GM23248 (cell line): Measurements from ENCODE around the gene HSH2D. TPM values are rescaled to one million over a fixed set of nuclear protein-coding genes. Genes with fewer than 3 reads are reported as not detected.

Experiments used
- DNase-seq: peaks from one replicate; pipeline ENCODE4 v3.0.0-alpha.2; 2015
- H2AFZ ChIP-seq: fragments of 200-600 bp; sonication (generic); 2 replicates; pipeline ENCODE4 v1.6.1; 2016; ENCODE audit warnings: antibody characterized with exemption
- H3F3A ChIP-seq: fragments of 200-600 bp; sonication (generic); 2 replicates; pipeline ENCODE4 v1.6.1; 2016; ENCODE audit warnings: mild to moderate bottlenecking, antibody characterized with exemption, mixed run types; ENCODE audit not compliant: insufficient read depth
- H3K27ac ChIP-seq: fragments of 200-600 bp; sonication (generic); 2 replicates; pipeline ENCODE4 v1.5.1; 2016; ENCODE audit warnings: mild to moderate bottlenecking
- H3K27me3 ChIP-seq: fragments of 200-600 bp; sonication (generic); replicated peaks from 2 replicates; pipeline ENCODE4 v1.6.1; 2016; ENCODE audit warnings: mild to moderate bottlenecking; ENCODE audit not compliant: insufficient read depth
- H3K36me3 ChIP-seq: fragments of 200-600 bp; sonication (generic); 2 replicates; pipeline ENCODE4 v1.6.1; 2016; ENCODE audit warnings: low read depth, mild to moderate bottlenecking
- H3K4me1 ChIP-seq: fragments of 200-600 bp; sonication (generic); 2 replicates; pipeline ENCODE4 v1.6.1; 2016; ENCODE audit warnings: mild to moderate bottlenecking; ENCODE audit not compliant: insufficient read depth
- H3K4me2 ChIP-seq: fragments of 200-600 bp; sonication (generic); one replicate; pipeline ENCODE4 v1.6.1; 2016; ENCODE audit warnings: mild to moderate bottlenecking; ENCODE audit not compliant: unreplicated experiment
- H3K4me3 ChIP-seq: fragments of 200-600 bp; sonication (generic); 2 replicates; pipeline ENCODE4 v1.5.1; 2016; ENCODE audit warnings: mild to moderate bottlenecking
- H3K79me2 ChIP-seq: fragments of 200-600 bp; sonication (generic); 2 replicates; pipeline ENCODE4 v1.6.1; 2016; ENCODE audit warnings: mild to moderate bottlenecking; ENCODE audit not compliant: insufficient read depth
- H3K9ac ChIP-seq: fragments of 200-600 bp; sonication (generic); 2 replicates; pipeline ENCODE4 v1.6.1; 2016; ENCODE audit warnings: mild to moderate bottlenecking
- H3K9me2 ChIP-seq: fragments of 200-600 bp; sonication (generic); 2 replicates; pipeline ENCODE4 v1.6.1; 2016; ENCODE audit warnings: mixed run types, mild to moderate bottlenecking, moderate library complexity; ENCODE audit not compliant: insufficient read depth
- H3K9me3 ChIP-seq: fragments of 200-600 bp; sonication (generic); one replicate; pipeline ENCODE4 v1.6.1; 2017; ENCODE audit warnings: low read depth
- H4K20me1 ChIP-seq: fragments of 200-600 bp; sonication (generic); 2 replicates; pipeline ENCODE4 v1.6.0; 2016; ENCODE audit not compliant: insufficient read depth
- EZH2 ChIP-seq: fragments of 200-600 bp; sonication (generic); IDR thresholded peaks from 2 replicates; pipeline ENCODE4 v1.6.1; 2018; ENCODE audit warnings: antibody characterized with exemption, mild to moderate bottlenecking; ENCODE audit not compliant: insufficient read depth, poor library complexity, severe bottlenecking
- EZH2phosphoT487 ChIP-seq: fragments of 200-600 bp; sonication (generic); IDR thresholded peaks from 2 replicates; pipeline ENCODE4 v1.6.1; 2018; ENCODE audit warnings: antibody characterized with exemption, moderate library complexity, mild to moderate bottlenecking, low read depth; ENCODE audit not compliant: insufficient read depth
- WGBS, 2 experiments: methylation state at CpG; one replicate each; pipeline ENCODE4 v1.1.6; 2015 to 2017; ENCODE audit warnings: low lambda C conversion rate in 2 of 2, low coverage in 1 of 2; ENCODE audit errors: missing lambda C conversion rate in 2 of 2; 5-methylcytosine and 5-hydroxymethylcytosine counted together
- in situ Hi-C: fragments of 300-500 bp; cut with MboI; formaldehyde crosslinking; loops from 2 replicates; pipeline ENCODE4 v1.15.0; 2020
- polyA plus RNA-seq: library from polyadenylated mRNA; unstranded; fragments of >200 nt; fragmentation: Nextera tagmentation; extraction: Ambion mirVana; gene quantifications from 2 replicates; pipeline ENCODE4 v1.2.1, GENCODE V29; 2016
- total RNA-seq: library from RNA; depleted of rRNA; stranded (reverse); fragments of >200 nt; shearing (Covaris generic); gene quantifications from 2 replicates; pipeline ENCODE4 v1.2.3, GENCODE V29; 2014

Gene HSH2D
- total and polyA plus RNA-seq, 2 experiments from 2014 or later = not detected

DNA sequence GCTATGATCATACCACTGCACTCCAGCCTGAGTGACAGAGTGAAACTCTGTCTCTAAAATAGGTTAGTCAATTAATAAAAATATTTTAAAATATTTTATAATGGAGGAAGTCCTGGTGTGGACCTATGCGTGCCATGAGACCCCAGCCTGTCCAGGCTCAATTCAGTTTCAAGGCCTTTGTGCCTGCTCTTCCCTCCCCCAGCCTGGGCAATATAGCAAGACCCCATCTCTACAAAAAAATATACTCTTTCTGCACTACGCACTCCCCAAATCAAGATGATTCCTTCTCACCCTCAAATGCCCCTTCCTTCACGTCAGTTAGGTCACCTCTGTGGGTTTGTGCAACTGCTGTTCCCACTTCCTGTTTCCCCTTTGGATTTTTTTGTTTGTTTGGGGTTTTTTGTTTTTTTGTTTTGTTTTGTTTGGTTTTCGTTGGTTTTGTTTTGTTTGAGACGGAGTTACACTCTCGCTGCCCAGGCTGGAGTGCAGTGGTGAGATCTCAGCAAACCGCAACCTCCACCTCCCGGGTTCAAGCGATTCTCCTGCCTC lies 1.4 kb upstream of the HSH2D start:
- Histone ChIP-seq H3K9me3 (no peaks in the 10 kb centered on the region), H3K9me2 (no peaks in the 10 kb centered on the region), H3K4me3 (no peak overlapping the region), H3K9ac (no peak overlapping the region), H2AFZ (no peak overlapping the region), H3K36me3 (no peaks in the 10 kb centered on the region), H3K79me2 (no peaks in the 10 kb centered on the region), H3K4me1 (no peaks in the 10 kb centered on the region), H3K27me3 (no peaks in the 10 kb centered on the region), H4K20me1 (no peaks in the 10 kb centered on the region), H3K27ac (no peak overlapping the region), H3F3A (no peaks in the 10 kb centered on the region), H3K4me2 (no peak overlapping the region)
- DNase-seq = no peak
- TF ChIP-seq EZH2 (no peak), EZH2phosphoT487 (no peak)
- in situ Hi-C loops = no loop called here
- WGBS, 2 experiments = 73 to 76% methylated on average over 9 of the region's 9 CpGs

DNA sequence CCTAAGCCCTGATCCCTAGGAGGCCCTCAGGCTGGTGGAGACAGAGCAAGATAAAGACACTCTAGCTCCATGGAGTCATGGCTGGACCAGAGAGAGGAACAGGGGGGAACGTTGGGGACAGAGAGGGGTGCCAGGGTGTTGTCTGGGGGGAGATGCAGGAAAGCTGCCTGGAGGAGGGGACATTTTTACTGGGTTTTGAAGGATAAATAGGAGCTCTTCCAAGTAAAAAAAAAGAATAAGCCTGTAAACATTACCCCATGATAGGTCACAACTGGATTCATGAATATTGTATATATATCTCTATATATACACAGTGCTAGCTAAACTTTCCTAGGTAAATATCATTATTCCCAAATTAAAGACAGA lies 714 bp downstream of the HSH2D start:
- no peaks in the 10 kb centered on the region for H3K4me1 ChIP-seq
- no peak overlapping the region for H3K4me2 ChIP-seq
- TF ChIP-seq EZH2phosphoT487 = no peak
- TF ChIP-seq EZH2 = no peak
- H4K20me1 ChIP-seq = no peaks in the 10 kb centered on the region
- DNase-seq = no peak
- no peak overlapping the region for H2AFZ ChIP-seq
- no peaks in the 10 kb centered on the region for H3K9me3 ChIP-seq
- H3K9ac ChIP-seq = no peak overlapping the region
- H3K27ac ChIP-seq = no peak overlapping the region
- 71 to 80% methylated on average over 1 of the region's 1 CpG for WGBS, 2 experiments
- H3K79me2 ChIP-seq = no peaks in the 10 kb centered on the region
- no peaks in the 10 kb centered on the region for H3F3A ChIP-seq
- no peaks in the 10 kb centered on the region for H3K9me2 ChIP-seq
- H3K36me3 ChIP-seq = no peaks in the 10 kb centered on the region
- H3K27me3 ChIP-seq = no peaks in the 10 kb centered on the region
- no peak overlapping the region for H3K4me3 ChIP-seq
- in situ Hi-C loops = no loop called here

DNA sequence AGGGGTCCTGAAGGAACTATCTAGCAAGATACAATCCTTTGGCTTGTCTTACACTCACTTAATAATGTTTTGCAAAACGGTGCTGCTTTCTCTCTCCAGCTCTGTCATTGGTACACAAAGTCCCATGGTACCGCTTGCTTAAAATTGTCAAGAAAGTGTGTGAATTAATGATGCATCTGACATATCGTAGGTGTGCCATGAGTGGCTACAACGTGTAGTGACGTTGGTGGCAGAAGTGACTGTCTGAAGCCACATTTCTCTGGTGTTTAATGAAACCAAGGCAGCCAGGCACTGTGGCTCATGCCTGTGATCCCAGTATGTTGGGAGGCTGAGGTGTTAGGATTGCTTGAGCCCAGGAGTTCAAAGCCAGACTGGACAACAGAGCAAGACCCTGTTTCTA lies 2.6 kb downstream of the HSH2D start:
- no peak overlapping the region for H3K27ac ChIP-seq
- in situ Hi-C loops = no loop called here
- no peak overlapping the region for H3K4me3 ChIP-seq
- no peaks in the 10 kb centered on the region for H3K4me1 ChIP-seq
- no peaks in the 10 kb centered on the region for H3K9me3 ChIP-seq
- no peaks in the 10 kb centered on the region for H4K20me1 ChIP-seq
- no peak overlapping the region for H3K4me2 ChIP-seq
- no peak overlapping the region for H2AFZ ChIP-seq
- H3K9me2 ChIP-seq = no peaks in the 10 kb centered on the region
- no peak for DNase-seq
- H3F3A ChIP-seq = no peaks in the 10 kb centered on the region
- H3K79me2 ChIP-seq = no peaks in the 10 kb centered on the region
- H3K36me3 ChIP-seq = no peaks in the 10 kb centered on the region
- TF ChIP-seq EZH2phosphoT487 = no peak
- no peak for TF ChIP-seq EZH2
- WGBS, 2 experiments = 23 to 25% methylated on average over 5 of the region's 5 CpGs
- H3K9ac ChIP-seq = no peak overlapping the region
- no peaks in the 10 kb centered on the region for H3K27me3 ChIP-seq

DNA sequence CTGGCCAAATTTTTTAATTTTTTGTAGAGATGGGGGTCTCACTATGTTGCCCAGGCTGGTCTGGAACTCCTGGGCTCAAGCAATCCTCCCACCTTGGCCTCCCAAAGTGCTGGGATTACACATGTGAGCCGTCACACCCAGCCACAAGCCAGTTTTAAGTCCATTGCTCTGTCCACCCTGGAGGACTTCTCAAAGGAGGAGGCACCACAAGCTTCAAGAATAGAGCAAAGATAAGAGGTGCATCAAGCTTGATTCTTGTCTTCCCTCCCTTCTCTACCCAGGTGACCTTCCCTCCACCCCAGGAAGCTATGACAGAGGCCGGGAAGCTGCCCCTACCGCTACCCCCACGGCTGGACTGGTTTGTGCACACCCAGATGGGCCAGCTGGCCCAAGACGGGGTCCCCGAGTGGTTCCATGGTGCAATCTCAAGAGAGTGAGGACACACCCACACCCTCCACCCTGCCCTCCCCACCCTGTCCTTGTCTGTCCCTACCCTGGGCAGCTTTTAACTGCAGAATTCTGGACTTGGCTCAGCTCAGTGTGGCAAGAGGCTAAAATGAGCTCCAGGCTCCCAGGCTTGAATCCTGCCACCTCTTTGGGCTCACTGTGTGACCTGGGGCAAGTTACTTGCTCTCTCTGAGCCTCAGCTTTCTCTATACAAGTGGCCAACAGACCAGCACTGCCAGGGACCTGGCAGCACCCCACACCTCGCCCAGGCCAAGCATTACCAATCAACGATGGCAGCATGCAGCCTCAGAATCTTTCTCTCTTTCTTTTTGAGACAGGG lies 5.2 kb downstream of the HSH2D start:
- Histone ChIP-seq H3K79me2 (no peaks in the 10 kb centered on the region), H3K4me2 (no peak overlapping the region), H3K9me2 (no peaks in the 10 kb centered on the region), H3K27me3 (no peaks in the 10 kb centered on the region), H3K9ac (no peak overlapping the region), H2AFZ (no peak overlapping the region), H3F3A (no peaks in the 10 kb centered on the region), H4K20me1 (no peaks in the 10 kb centered on the region), H3K4me1 (no peaks in the 10 kb centered on the region), H3K4me3 (no peak overlapping the region), H3K36me3 (no peaks in the 10 kb centered on the region), H3K9me3 (no peaks in the 10 kb centered on the region), H3K27ac (no peak overlapping the region)
- in situ Hi-C loops = no loop called here
- DNase-seq = no peak
- WGBS, 2 experiments = 59 to 62% methylated on average over 8 of the region's 8 CpGs
- TF ChIP-seq EZH2phosphoT487 (no peak), EZH2 (no peak)
